ENCODE results near the gene LRRN4CL. TPM values are rescaled to one million over a fixed set of nuclear protein-coding genes. Genes with fewer than 3 reads are reported as not detected.
"Not testable (repeated sequence)": the region's sequence is repeated elsewhere in the genome, so short reads cannot be mapped to it uniquely, and the experiment has no call there.

The LRRN4CL gene
- total RNA-seq, 1 experiment from 2014 or later, result 0.13 TPM

- DNase-seq (ENCODE audit: low read depth), result no peak
Measured at GRCh38 chr11:62710001-62710345, 20.6 kb upstream of the LRRN4CL start.

- DNase-seq (ENCODE audit: low read depth), result peak; percentile 50
Measured at GRCh38 chr11:62709247-62710000, 20.1 kb upstream of the LRRN4CL start.

DNA sequence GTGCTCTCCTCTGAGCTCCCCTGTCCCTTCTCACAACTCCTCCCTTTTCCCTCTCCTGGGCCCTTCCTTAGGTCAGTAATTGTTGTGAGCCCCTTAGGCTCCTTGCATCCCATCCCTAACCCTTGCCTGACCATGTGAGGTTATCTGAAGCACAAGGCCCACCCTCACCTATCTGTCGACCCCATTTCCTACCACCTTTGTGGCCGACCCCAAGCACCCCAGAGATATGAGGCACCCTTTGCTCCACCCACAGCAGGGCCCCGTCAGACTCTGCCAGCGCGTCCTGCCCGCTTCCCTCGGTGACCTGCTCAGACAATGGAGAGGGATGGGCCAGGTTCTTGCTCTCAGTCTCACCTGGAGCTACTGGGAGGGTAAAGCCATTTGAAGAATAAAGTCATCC, 19.5 kb upstream of the LRRN4CL start:
- DNase-seq (ENCODE audit: low read depth), result no peak

DNA sequence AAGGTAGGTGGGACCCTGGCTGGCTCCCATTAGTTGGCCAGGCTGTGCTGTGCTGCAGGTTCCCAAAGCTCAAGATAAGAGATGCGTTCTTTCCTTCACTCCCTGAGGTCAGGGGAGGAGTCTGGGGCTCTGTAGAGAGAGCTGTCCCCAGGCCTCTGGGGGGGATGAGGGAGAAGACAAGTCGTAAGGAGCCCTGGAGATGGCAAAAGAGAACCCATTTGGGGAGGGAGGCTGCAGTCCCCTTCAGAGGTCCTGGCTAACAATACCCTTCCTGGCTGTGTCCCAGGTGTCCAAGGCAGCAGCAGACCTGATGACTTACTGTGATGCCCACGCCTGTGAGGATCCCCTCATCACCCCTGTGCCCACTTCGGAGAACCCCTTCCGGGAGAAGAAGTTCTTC, 19.1 kb upstream of the LRRN4CL start:
- no peak for DNase-seq (ENCODE audit: low read depth)

- DNase-seq (ENCODE audit: low read depth), result no peak
Measured at GRCh38 chr11:62707277-62707861, 18.0 kb upstream of the LRRN4CL start, which contains the start of the genes BSCL2 and GNG3. Gene BSCL2 (minus strand): TSS chr11:62707424. CDS start chr11:62707195, 229 bp downstream. Gene GNG3 (plus strand): TSS chr11:62707676. CDS start chr11:62708296, 620 bp downstream.

- DNase-seq (ENCODE audit: low read depth), result no peak
Measured at GRCh38 chr11:62706850-62707247, 17.5 kb upstream of the LRRN4CL start.

DNA sequence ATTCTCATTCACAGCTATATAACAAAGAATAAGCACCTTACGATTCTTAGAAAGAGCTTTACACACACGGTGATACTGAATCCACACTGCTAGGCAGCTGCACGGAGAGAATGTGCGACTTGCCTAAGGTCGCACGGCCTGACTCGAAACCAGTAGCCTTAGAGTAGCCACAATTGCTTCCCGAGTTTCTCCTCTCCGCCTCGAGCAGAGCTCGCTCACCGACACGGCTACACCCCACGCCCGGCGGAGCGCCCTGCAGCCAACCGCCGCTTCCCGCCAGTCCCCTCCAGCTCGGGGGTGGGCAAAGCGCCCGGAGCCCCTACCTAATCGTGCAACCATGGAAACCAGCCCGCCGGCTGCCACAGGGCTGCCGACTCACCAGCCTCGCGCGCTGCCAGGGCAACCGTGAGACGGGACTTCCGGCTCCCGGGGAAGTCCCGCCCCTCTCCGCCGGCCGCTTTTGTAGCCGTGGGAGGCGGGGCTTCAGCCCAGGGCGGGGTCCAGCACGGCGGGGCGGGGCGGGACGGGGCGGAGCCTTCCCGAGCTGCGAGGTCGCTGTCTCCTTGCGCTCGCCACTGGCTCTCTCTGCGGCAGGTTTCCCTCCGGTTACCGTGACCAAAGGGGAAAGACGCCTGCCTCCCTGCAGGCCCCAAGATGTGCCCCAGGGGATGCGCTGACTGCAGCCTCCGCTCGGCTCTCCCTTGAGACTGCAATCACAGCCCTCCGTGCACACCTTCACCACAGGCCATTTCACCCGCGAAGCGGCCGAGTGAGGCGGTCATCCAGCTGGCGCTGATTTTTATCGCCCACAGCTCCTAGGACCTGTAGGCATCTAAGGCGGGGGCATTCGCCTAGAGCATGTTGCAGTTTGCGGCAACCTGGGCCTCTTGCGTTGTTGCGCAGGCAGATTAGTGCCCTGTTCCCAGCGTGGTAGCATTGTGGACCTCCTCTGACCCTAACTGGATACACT, 16.8 kb upstream of the LRRN4CL start:
- DNase-seq (ENCODE audit: low read depth), result peak; percentile 90

- no peak for DNase-seq (ENCODE audit: low read depth)
Measured at GRCh38 chr11:62705413-62705812, 16.1 kb upstream of the LRRN4CL start.

- not testable (repeated sequence) for DNase-seq (ENCODE audit: low read depth)
Measured at GRCh38 chr11:62703921-62704320, 14.6 kb upstream of the LRRN4CL start.

- DNase-seq (ENCODE audit: low read depth), result no peak
Measured at GRCh38 chr11:62702246-62702645, 12.9 kb upstream of the LRRN4CL start.

DNA sequence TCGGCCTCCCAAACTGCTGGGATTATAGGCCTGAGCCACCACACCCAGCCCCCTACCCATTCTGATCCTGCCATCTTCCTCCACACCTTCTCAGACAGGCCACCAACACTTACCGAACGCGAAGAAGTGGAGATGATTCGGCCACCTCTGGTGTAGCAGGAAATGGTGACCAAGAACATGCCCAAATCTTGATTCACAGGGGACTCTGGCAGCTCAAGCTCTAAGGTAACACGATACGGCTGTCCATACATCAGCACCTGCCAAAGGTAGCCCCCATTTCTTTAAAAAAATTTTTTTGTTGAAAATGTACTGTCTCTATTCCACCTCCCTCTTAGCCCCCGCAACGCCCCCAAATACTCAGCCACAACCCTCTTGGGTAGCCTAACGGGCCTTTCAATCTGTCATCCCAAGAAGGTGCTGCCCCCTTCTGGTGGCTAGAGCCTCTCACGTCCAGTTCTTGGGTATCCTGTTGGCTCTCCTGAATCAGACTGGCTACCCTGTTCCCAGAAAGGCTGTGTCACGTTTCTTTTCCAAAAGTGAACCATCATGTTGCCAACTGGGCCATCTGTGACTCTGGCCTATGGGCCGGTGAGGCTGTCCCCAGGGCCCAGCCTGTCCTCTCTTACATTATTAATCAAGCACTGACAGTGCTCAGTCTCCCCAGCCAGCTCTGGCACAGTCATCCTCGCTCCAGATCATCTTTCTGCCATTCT, 5.3 kb upstream of the LRRN4CL start:
- peak; percentile 62 for DNase-seq (ENCODE audit: low read depth)

DNA sequence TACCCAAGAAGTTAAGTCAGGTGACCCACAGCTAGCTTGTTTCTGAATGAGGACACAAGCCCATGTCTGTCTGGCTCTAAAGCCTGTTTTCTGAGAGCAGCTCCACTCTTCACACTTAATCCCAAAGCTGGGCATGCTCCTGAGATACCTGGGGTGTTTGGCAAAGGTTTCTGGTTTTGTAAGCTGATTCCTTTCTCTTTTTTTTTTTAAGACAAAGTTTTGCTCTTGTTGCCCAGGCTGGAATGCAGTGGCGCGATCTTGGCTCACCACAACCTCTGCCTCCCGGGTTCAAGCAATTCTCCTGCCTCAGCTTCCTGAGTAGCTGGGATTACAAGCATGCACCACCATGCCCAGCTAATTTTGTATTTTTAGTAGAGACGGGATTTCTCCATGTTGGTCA, 4.3 kb upstream of the LRRN4CL start:
- DNase-seq (ENCODE audit: low read depth), result not testable (repeated sequence)

DNA sequence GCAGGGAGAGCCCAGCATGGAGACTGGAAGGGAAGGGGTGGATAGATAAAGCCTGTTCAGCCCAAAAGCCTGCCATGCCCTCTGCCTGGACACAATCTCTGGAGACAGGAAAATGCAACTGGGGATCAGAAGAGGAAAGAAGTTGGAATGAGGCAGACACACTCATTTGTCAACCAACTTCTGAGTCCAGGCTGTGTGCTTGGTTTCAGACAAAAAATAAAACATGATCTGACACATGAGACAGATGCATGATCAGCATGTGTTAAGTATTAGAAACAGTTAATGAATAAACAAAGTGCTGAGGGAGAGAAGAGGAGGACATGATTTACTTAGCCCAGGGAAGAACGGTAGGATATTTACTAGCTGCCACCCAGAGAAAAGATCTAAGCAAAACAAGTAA, 839 bp downstream of the LRRN4CL start:
- DNase-seq (ENCODE audit: low read depth), result no peak

- DNase-seq (ENCODE audit: low read depth), result no peak
Measured at GRCh38 chr11:62687508-62688396, 1.6 kb downstream of the LRRN4CL start.

- no peak for DNase-seq (ENCODE audit: low read depth)
Measured at GRCh38 chr11:62682518-62682917, 6.8 kb downstream of the LRRN4CL start.

- DNase-seq (ENCODE audit: low read depth), result peak; percentile 78
Measured at GRCh38 chr11:62680825-62681240, 8.5 kb downstream of the LRRN4CL start.

DNA sequence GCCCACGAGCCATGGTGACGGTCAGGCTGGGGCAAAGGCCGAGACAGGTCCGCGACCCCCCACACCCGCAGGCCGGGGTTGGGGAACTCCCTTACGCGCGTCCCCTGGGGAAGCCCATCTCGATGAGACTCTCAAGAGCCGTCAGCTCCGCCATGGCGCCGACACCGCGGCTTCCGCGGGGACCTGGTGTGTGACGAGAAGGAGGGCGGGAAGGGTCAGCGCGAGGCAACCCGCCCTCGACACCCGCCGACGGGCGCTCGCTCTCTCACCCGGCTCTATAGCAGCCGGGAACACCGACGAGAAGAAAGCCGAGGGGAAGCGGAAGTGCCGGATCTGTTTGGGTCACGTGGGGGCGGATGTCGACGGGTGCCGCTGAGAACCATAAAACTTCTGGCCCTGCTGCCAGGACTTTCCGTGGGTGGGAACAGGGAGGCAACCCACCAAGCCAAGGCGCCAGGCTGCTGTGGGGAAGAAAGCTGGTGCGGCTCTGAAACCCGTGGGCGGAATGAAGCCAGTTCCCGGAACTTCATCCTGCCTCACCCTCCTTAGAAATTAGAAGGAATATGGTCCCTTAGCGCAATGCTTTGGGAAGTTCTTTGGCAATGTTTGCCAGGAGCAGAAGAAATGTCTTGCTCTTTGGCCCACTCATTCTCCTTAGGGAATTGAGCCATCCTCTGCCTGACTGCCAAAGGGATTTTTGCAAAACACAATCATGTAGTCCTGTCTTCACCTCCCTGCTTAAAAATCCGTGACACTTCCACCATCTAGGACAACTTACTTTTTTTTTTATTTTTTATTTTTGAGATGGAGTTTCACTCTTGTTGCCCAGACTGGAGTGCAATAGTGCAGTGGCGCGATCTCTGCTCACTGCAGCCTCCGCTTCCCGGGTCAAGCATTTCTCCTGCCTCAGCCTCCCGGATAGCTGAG, 10.3 kb downstream of the LRRN4CL start, which contains the start of gene UBXN1:
TSS of gene UBXN1 (minus strand) at position 304 of the 927 bp plus-strand sequence. CDS start at position 154, 150 bp downstream.
- DNase-seq (ENCODE audit: low read depth), result peak; percentile 86

DNA sequence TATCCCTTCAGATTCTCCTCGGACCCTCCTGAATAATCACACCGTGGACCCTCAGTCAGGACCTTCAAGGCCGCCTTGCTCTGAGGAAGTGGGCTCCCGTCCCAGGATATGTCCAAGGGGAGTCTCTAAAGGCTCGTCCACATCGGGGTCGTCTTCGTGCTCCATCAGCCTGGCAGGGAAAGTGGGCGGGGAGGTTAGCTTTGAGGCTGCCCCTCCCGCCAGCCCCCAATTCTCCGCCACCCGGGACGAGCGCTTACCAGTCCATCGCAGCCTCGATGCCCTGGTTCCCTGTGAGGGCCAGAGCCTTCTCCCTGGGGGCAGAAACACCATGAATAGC, 10.9 kb downstream of the LRRN4CL start:
- no peak for DNase-seq (ENCODE audit: low read depth)

DNA sequence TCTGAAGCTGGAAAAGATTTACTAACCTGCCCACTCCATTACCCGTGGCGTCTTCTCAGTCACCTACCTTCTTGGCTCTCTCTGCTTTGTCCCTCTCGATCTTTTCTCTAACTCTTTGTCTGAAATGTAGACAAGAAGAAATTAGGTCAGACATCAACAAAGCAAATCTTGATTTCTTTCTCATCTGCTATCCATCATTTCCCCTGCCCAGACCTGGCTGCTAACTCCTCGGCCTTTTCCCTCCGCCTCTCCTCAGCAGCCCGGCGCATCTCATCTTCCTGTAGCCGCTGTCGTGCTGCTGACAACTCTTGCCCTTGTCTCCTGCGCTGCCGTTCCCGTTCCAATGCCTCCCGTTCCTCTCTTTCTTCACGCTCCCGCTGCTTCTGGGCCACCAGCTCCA, 11.6 kb downstream of the LRRN4CL start:
- DNase-seq (ENCODE audit: low read depth), result no peak
